Lung microvascular endothelial cell (primary cell): Measurements from ENCODE around the gene KCNQ2. TPM values are rescaled to one million over a fixed set of nuclear protein-coding genes. Genes with fewer than 3 reads are reported as not detected.

Source experiments
- DNase-seq, 2 donors: peaks; one replicate each; pipeline versions ENCODE4 v3.0.0 to v3.0.0-alpha.2; 2010; ENCODE audit warnings: low read depth in 2 of 2
- total RNA-seq: library from RNA; depleted of rRNA; stranded (reverse); fragments of >200 nt; gene quantifications from 2 replicates; pipeline ENCODE4 v1.2.1, GENCODE V29; 2014

KCNQ2 gene
- total RNA-seq, 1 donor from 2014 or later = not detected

GRCh38 chr20:63435552-63435951 lies 36.9 kb downstream of the KCNQ2 start:
- DNase-seq = no peak

- peak; percentile 63 to 80 for DNase-seq
Measured at GRCh38 chr20:63434599-63435378, 37.7 kb downstream of the KCNQ2 start.

- peak in 1 of 2 donors; percentile 56 for DNase-seq
Measured at GRCh38 chr20:63433756-63434531, 38.5 kb downstream of the KCNQ2 start.

GRCh38 chr20:63433351-63433750 lies 39.1 kb downstream of the KCNQ2 start:
- DNase-seq = no peak

- DNase-seq = no peak
Measured at GRCh38 chr20:63432577-63433325, 39.7 kb downstream of the KCNQ2 start.

GRCh38 chr20:63431944-63432343 lies 40.5 kb downstream of the KCNQ2 start:
- no peak for DNase-seq

- no peak for DNase-seq
Measured at GRCh38 chr20:63430891-63431290, 41.6 kb downstream of the KCNQ2 start.

GRCh38 chr20:63429992-63430391 lies 42.5 kb downstream of the KCNQ2 start:
- no peak for DNase-seq

GRCh38 chr20:63428906-63429575 lies 43.4 kb downstream of the KCNQ2 start:
- no peak for DNase-seq

GRCh38 chr20:63427724-63428330 lies 44.6 kb downstream of the KCNQ2 start:
- DNase-seq = no peak

GRCh38 chr20:63427206-63427605 lies 45.2 kb downstream of the KCNQ2 start:
- DNase-seq = no peak

GRCh38 chr20:63425846-63426485 lies 46.5 kb downstream of the KCNQ2 start:
- DNase-seq = no peak

- DNase-seq = no peak
Measured at GRCh38 chr20:63424613-63425012, 47.8 kb downstream of the KCNQ2 start.

GRCh38 chr20:63423751-63424150 lies 48.7 kb downstream of the KCNQ2 start:
- no peak for DNase-seq

- DNase-seq = no peak
Measured at GRCh38 chr20:63422653-63423052, 49.8 kb downstream of the KCNQ2 start.

- no peak for DNase-seq
Measured at GRCh38 chr20:63421913-63422312, 50.5 kb downstream of the KCNQ2 start.

GRCh38 chr20:63421094-63421692 lies 51.3 kb downstream of the KCNQ2 start:
- DNase-seq = no peak

GRCh38 chr20:63420359-63421093 lies 51.9 kb downstream of the KCNQ2 start:
- DNase-seq = no peak

- DNase-seq = no peak
Measured at GRCh38 chr20:63419299-63419698, 53.2 kb downstream of the KCNQ2 start.
